Astrocyte (in vitro differentiated cells and primary cell): Measurements from ENCODE around the gene HAPLN3. TPM values are rescaled to one million over a fixed set of nuclear protein-coding genes. Genes with fewer than 3 reads are reported as not detected.

Experiments
- DNase-seq: peaks from one replicate; pipeline ENCODE4 v3.0.0-alpha.2; 2010; ENCODE audit warnings: low read depth
- FAIRE-seq: peaks from 2 replicates; lab custom pipeline; 2011; peaks lifted over from hg19 to GRCh38; lab: Jason Lieb, UNC
- H2AFZ ChIP-seq: 2 replicates; pipeline ENCODE4 v1.6.0; 2012; ENCODE audit warnings: low read depth, low read length, inconsistent platforms
- H3K27ac ChIP-seq: 2 replicates; pipeline ENCODE4 v1.5.1; 2011; ENCODE audit warnings: low read depth, low read length, inconsistent platforms
- H3K27me3 ChIP-seq: 2 replicates; pipeline ENCODE4 v1.6.0; 2011; ENCODE audit warnings: low read length, inconsistent platforms; ENCODE audit not compliant: insufficient read depth
- H3K36me3 ChIP-seq: 2 replicates; pipeline ENCODE4 v1.5.1; 2011; ENCODE audit warnings: low read length, inconsistent platforms; ENCODE audit not compliant: insufficient read depth
- H3K4me1 ChIP-seq: 2 replicates; pipeline ENCODE4 v1.5.1; 2011; ENCODE audit warnings: low read length, inconsistent platforms; ENCODE audit not compliant: insufficient read depth
- H3K4me2 ChIP-seq: 2 replicates; pipeline ENCODE4 v1.6.0; 2012; ENCODE audit warnings: low read length, inconsistent platforms
- H3K4me3 ChIP-seq: 2 replicates; pipeline ENCODE4 v1.5.1; 2011; ENCODE audit warnings: low read depth, mild to moderate bottlenecking, low read length, inconsistent platforms; ENCODE audit not compliant: insufficient read depth
- H3K79me2 ChIP-seq: 2 replicates; pipeline ENCODE4 v1.6.0; 2012; ENCODE audit warnings: mild to moderate bottlenecking, low read length, inconsistent platforms; ENCODE audit not compliant: insufficient read depth
- H3K9ac ChIP-seq: 2 replicates; pipeline ENCODE4 v1.6.0; 2012; ENCODE audit warnings: mild to moderate bottlenecking, low read length, inconsistent platforms
- H3K9me3 ChIP-seq: 2 replicates; pipeline ENCODE4 v1.5.1; 2012; ENCODE audit warnings: low read depth, mild to moderate bottlenecking, low read length, inconsistent platforms; ENCODE audit not compliant: insufficient read depth
- H4K20me1 ChIP-seq: 2 replicates; pipeline ENCODE4 v1.6.0; 2012; ENCODE audit warnings: low read length, inconsistent platforms; ENCODE audit not compliant: insufficient read depth
- H3K27ac Mint-ChIP-seq: one replicate; pipeline ENCODE4 v1.8.0; 2021; ENCODE audit warnings: mild to moderate bottlenecking, mixed read lengths; ENCODE audit not compliant: unreplicated experiment
- H3K27me3 Mint-ChIP-seq: one replicate; pipeline ENCODE4 v1.8.0; 2021; ENCODE audit warnings: low read depth, mixed read lengths; ENCODE audit not compliant: unreplicated experiment
- H3K36me3 Mint-ChIP-seq: one replicate; pipeline ENCODE4 v1.8.0; 2021; ENCODE audit warnings: low read depth, mixed read lengths; ENCODE audit not compliant: unreplicated experiment
- H3K4me1 Mint-ChIP-seq: one replicate; pipeline ENCODE4 v1.8.0; 2021; ENCODE audit warnings: low read depth, mixed read lengths; ENCODE audit not compliant: unreplicated experiment
- H3K4me3 Mint-ChIP-seq: one replicate; pipeline ENCODE4 v1.8.0; 2021; ENCODE audit warnings: mild to moderate bottlenecking, moderate library complexity, mixed read lengths; ENCODE audit not compliant: unreplicated experiment
- H3K9me3 Mint-ChIP-seq: one replicate; pipeline ENCODE4 v1.8.0; 2021; ENCODE audit warnings: mild to moderate bottlenecking, mixed read lengths; ENCODE audit not compliant: unreplicated experiment
- CTCF ChIP-seq: IDR thresholded peaks from 2 replicates; pipeline ENCODE4 v1.5.1; 2011; ENCODE audit warnings: low read depth, mild to moderate bottlenecking, inconsistent platforms, low read length, moderate library complexity; ENCODE audit not compliant: insufficient read depth
- EZH2 ChIP-seq: IDR thresholded peaks from 2 replicates; pipeline ENCODE4 v1.6.1; 2012; ENCODE audit warnings: mild to moderate bottlenecking, low read length, inconsistent platforms; ENCODE audit not compliant: insufficient read depth
- total RNA-seq: library from RNA; stranded (reverse); gene quantifications from 2 replicates; pipeline ENCODE4 v1.2.1, GENCODE V29; 2021

Gene HAPLN3
- total RNA-seq, 1 donor from 2014 or later = 8.2 TPM

- H3K27me3 ChIP-seq = no peaks in the 10 kb centered on the region
- TF ChIP-seq CTCF (no peak), EZH2 (no peak)
- H3K9ac ChIP-seq = peak overlapping the region; percentile 18
- peak overlapping the region; percentile 57 for H3K4me2 ChIP-seq
- no peak overlapping the region for H3K4me3 ChIP-seq
- no peaks in the 10 kb centered on the region for H4K20me1 ChIP-seq
- H3K79me2 ChIP-seq = no peaks in the 10 kb centered on the region
- H3K36me3 ChIP-seq = no peaks in the 10 kb centered on the region
- H3K9me3 ChIP-seq = no peaks in the 10 kb centered on the region
- DNase-seq = peak; percentile 54
- H3K27ac ChIP-seq = peak overlapping the region; percentile 54
- no peak overlapping the region for H3K4me3 Mint-ChIP-seq
- no peak overlapping the region for H2AFZ ChIP-seq
- peak overlapping the region; percentile 43 for H3K27ac Mint-ChIP-seq
- H3K36me3 Mint-ChIP-seq = peaks cover 6% of the 10 kb centered on the region
- H3K9me3 Mint-ChIP-seq = peaks cover 2% of the 10 kb centered on the region
- peaks cover 2% of the 10 kb centered on the region for H3K27me3 Mint-ChIP-seq
- FAIRE-seq = no peak
- H3K4me1 ChIP-seq = peaks cover 14% of the 10 kb centered on the region
- H3K4me1 Mint-ChIP-seq = peaks cover 3% of the 10 kb centered on the region
These were observed 12.6 kb downstream of the HAPLN3 start for GRCh38 chr15:88882785-88883184.

- Histone ChIP-seq H3K36me3 (no peaks in the 10 kb centered on the region), H4K20me1 (no peaks in the 10 kb centered on the region), H3K27me3 (no peaks in the 10 kb centered on the region), H3K27ac (no peak overlapping the region), H3K79me2 (no peaks in the 10 kb centered on the region), H3K9ac (no peak overlapping the region), H3K4me2 (peak overlapping the region; percentile 57), H2AFZ (no peak overlapping the region), H3K9me3 (no peaks in the 10 kb centered on the region), H3K4me3 (no peak overlapping the region), H3K4me1 (peaks cover 14% of the 10 kb centered on the region)
- FAIRE-seq (no peak), DNase-seq (no peak)
- peaks cover 3% of the 10 kb centered on the region for H3K4me1 Mint-ChIP-seq
- no peak overlapping the region for H3K4me3 Mint-ChIP-seq
- H3K9me3 Mint-ChIP-seq = peaks cover 2% of the 10 kb centered on the region
- H3K27ac Mint-ChIP-seq = no peak overlapping the region
- no peak for TF ChIP-seq CTCF
- no peak for TF ChIP-seq EZH2
- peaks cover 6% of the 10 kb centered on the region for H3K36me3 Mint-ChIP-seq
- peaks cover 2% of the 10 kb centered on the region for H3K27me3 Mint-ChIP-seq
These were observed 13.6 kb downstream of the HAPLN3 start for GRCh38 chr15:88881775-88882174.

GRCh38 chr15:88880944-88881740, 14.2 kb downstream of the HAPLN3 start:
- Histone ChIP-seq H2AFZ (no peak overlapping the region), H3K27ac (no peak overlapping the region), H3K4me3 (no peak overlapping the region), H3K9me3 (no peaks in the 10 kb centered on the region), H3K27me3 (no peaks in the 10 kb centered on the region), H3K4me2 (no peak overlapping the region), H3K79me2 (no peaks in the 10 kb centered on the region), H3K9ac (no peak overlapping the region), H4K20me1 (no peaks in the 10 kb centered on the region), H3K36me3 (no peaks in the 10 kb centered on the region), H3K4me1 (peaks cover 14% of the 10 kb centered on the region)
- peaks cover 2% of the 10 kb centered on the region for H3K9me3 Mint-ChIP-seq
- FAIRE-seq = no peak
- peaks cover 3% of the 10 kb centered on the region for H3K4me1 Mint-ChIP-seq
- H3K4me3 Mint-ChIP-seq = no peak overlapping the region
- H3K27me3 Mint-ChIP-seq = peaks cover 2% of the 10 kb centered on the region
- H3K36me3 Mint-ChIP-seq = peaks cover 8% of the 10 kb centered on the region
- TF ChIP-seq CTCF (no peak), EZH2 (no peak)
- no peak for DNase-seq
- no peak overlapping the region for H3K27ac Mint-ChIP-seq
